HCT116 (cell line): ENCODE data around the gene C1orf21. TPM values are rescaled to one million over a fixed set of nuclear protein-coding genes. Genes with fewer than 3 reads are reported as not detected.

Experiments
- ATAC-seq: fragments of 200-7000 bp; cut with Tn5 transposase; 2 replicates; pipeline ENCODE4 v1.9.1; 2020; ENCODE audit warnings: mild to moderate bottlenecking, moderate library complexity
- BruUV-seq: library from RNA; stranded (reverse); fragments of 400-500 nt; replicated peaks from 2 replicates; lab custom pipeline; 2021; lab: Mats Ljungman, UMichigan
- CTCF ChIA-PET: fragments of 300-600 bp; sonication (Branson Sonifier 250); formaldehyde crosslinking; loops from one replicate; lab custom pipeline; 2021; ENCODE audit warnings: antibody characterized with exemption; lab: Charles Lee
- POLR2A ChIA-PET: fragments of 300-600, 350-600 bp; sonication (Branson Sonifier 250); formaldehyde crosslinking; loops from one replicate; lab custom pipeline; 2021; ENCODE audit warnings: antibody characterized with exemption; lab: Charles Lee
- RAD21 ChIA-PET, 2 experiments: fragments of 300-600 bp; sonication (Branson Sonifier 250); formaldehyde crosslinking; loops; one replicate each; lab custom pipeline; 2023; ENCODE audit warnings: low total read pairs in 2 of 2; ENCODE audit not compliant: uncharacterized antibody in 2 of 2, unreplicated experiment in 2 of 2, low non-redundant PET in 1 of 2; lab: Charles Lee
- DNase-seq: peaks from one replicate; pipeline ENCODE4 v3.0.0-alpha.2; 2010; ENCODE audit warnings: low read depth, low spot score
- H2AFZ ChIP-seq: fragments of 200-600 bp; shearing (Covaris generic), sonication (generic); 2 replicates; pipeline ENCODE4 v1.6.1; 2017; ENCODE audit warnings: low read depth, mixed run types, mixed read lengths, antibody characterized with exemption, low read length; ENCODE audit not compliant: poor library complexity, severe bottlenecking
- H3K27ac ChIP-seq: 2 replicates; pipeline ENCODE4 v1.5.1; 2012; ENCODE audit warnings: low read depth, low read length
- H3K27me3 ChIP-seq: fragments of 200-600 bp; sonication (generic); 2 replicates; pipeline ENCODE4 v1.6.1; 2016; ENCODE audit warnings: mixed run types, low read length, mixed read lengths; ENCODE audit not compliant: insufficient read depth
- H3K36me3 ChIP-seq, 2 experiments: fragments of 200-500 bp in 1 of 2; fragments of 200-600 bp in 1 of 2; sonication (Bioruptor generic) in 1 of 2; sonication (generic) in 1 of 2; 2 replicates each; pipeline versions ENCODE4 v1.5.1 to v1.6.1; 2014 to 2016; ENCODE audit warnings: low read length in 2 of 2, inconsistent platforms in 1 of 2, mixed read lengths in 1 of 2, mixed run types in 1 of 2; ENCODE audit not compliant: insufficient read depth in 2 of 2, control insufficient read depth in 1 of 2
- H3K4me1 ChIP-seq, 2 experiments: fragments of 200-600 bp in 1 of 2; sonication (generic) in 1 of 2; 2 replicates each; pipeline versions ENCODE4 v1.5.1 to v1.6.1; 2012 to 2017; ENCODE audit warnings: low read length in 2 of 2, inconsistent platforms in 1 of 2, mild to moderate bottlenecking in 1 of 2, mixed read lengths in 1 of 2, mixed run types in 1 of 2, moderate library complexity in 1 of 2; ENCODE audit not compliant: insufficient read depth in 2 of 2, control insufficient read depth in 1 of 2
- H3K4me2 ChIP-seq: fragments of 200-600 bp; sonication (generic); 2 replicates; pipeline ENCODE4 v1.6.1; 2017; ENCODE audit warnings: mixed run types, low read length, mixed read lengths
- H3K4me3 ChIP-seq, 2 experiments: fragments of 200-600 bp in 1 of 2; sonication (generic) in 1 of 2; replicated peaks in 1 of 2; 2 replicates each; pipeline ENCODE4 v1.5.1; 2011 to 2016; ENCODE audit warnings: low read length in 2 of 2, control low read depth in 1 of 2, low read depth in 1 of 2, mild to moderate bottlenecking in 1 of 2, mixed read lengths in 1 of 2, mixed run types in 1 of 2
- H3K79me2 ChIP-seq: fragments of 200-600 bp; sonication (generic); 2 replicates; pipeline ENCODE4 v1.6.1; 2017; ENCODE audit warnings: mild to moderate bottlenecking, mixed run types, low read length, moderate library complexity, mixed read lengths; ENCODE audit not compliant: insufficient read depth
- H3K9ac ChIP-seq: fragments of 200-600 bp; sonication (generic); 2 replicates; pipeline ENCODE4 v1.6.1; 2016; ENCODE audit warnings: low read length, mixed read lengths
- H3K9me2 ChIP-seq: fragments of 200-600 bp; sonication (generic), shearing (Covaris generic); 2 replicates; pipeline ENCODE4 v1.6.1; 2017; ENCODE audit warnings: mixed run types, mild to moderate bottlenecking, moderate library complexity; ENCODE audit not compliant: insufficient read depth
- H3K9me3 ChIP-seq, 2 experiments: fragments of 200-500 bp in 1 of 2; fragments of 200-600 bp in 1 of 2; sonication (Bioruptor generic) in 1 of 2; sonication (generic) in 1 of 2; 2 replicates each; pipeline ENCODE4 v1.6.1; 2014 to 2017; ENCODE audit warnings: low read length in 2 of 2, mixed read lengths in 2 of 2, inconsistent platforms in 1 of 2, low read depth in 1 of 2, mild to moderate bottlenecking in 1 of 2, mixed run types in 1 of 2, moderate library complexity in 1 of 2; ENCODE audit not compliant: control insufficient read depth in 1 of 2, insufficient read depth in 1 of 2
- H4K20me1 ChIP-seq: fragments of 200-600 bp; sonication (generic), shearing (Covaris generic); 2 replicates; pipeline ENCODE4 v1.6.1; 2017; ENCODE audit warnings: mixed run types, mild to moderate bottlenecking, moderate library complexity; ENCODE audit not compliant: insufficient read depth
- ATF3 ChIP-seq: IDR thresholded peaks from 2 replicates; pipeline ENCODE4 v1.6.1; 2012
- CEBPB ChIP-seq: IDR thresholded peaks from 2 replicates; pipeline ENCODE4 v1.6.1; 2012; ENCODE audit warnings: low read depth
- ELF1 ChIP-seq: IDR thresholded peaks from 2 replicates; pipeline ENCODE4 v1.6.1; 2012; ENCODE audit warnings: low read depth, borderline replicate concordance
- EZH2 ChIP-seq: fragments of 200-600 bp; sonication (generic); IDR thresholded peaks from 2 replicates; pipeline ENCODE4 v1.6.1; 2017; ENCODE audit warnings: antibody characterized with exemption, mixed run types
- EZH2phosphoT487 ChIP-seq: fragments of 200-600 bp; IDR thresholded peaks from 2 replicates; pipeline ENCODE4 v1.6.1; 2018; ENCODE audit warnings: antibody characterized with exemption, borderline replicate concordance
- FOSL1 ChIP-seq: IDR thresholded peaks from 2 replicates; pipeline ENCODE4 v1.6.1; 2012; ENCODE audit warnings: low read depth
- JUND ChIP-seq: IDR thresholded peaks from 2 replicates; pipeline ENCODE4 v1.6.1; 2012
- POLR2A ChIP-seq: IDR thresholded peaks from 2 replicates; pipeline ENCODE4 v1.7.0; 2011; ENCODE audit warnings: borderline replicate concordance; ENCODE audit not compliant: insufficient read depth, insufficient read length; ENCODE audit errors: extremely low read depth
- POLR2AphosphoS5 ChIP-seq: IDR thresholded peaks from 2 replicates; pipeline ENCODE4 v1.6.1; 2011; ENCODE audit warnings: mild to moderate bottlenecking, low read depth, low read length, moderate library complexity
- RAD21 ChIP-seq: IDR thresholded peaks from 2 replicates; pipeline ENCODE4 v1.6.1; 2012; ENCODE audit warnings: low read depth, mild to moderate bottlenecking
- SRF ChIP-seq: IDR thresholded peaks from 2 replicates; pipeline ENCODE4 v1.6.1; 2012; ENCODE audit warnings: low read depth
- TCF7L2 ChIP-seq: IDR thresholded peaks from 2 replicates; pipeline ENCODE4 v1.7.0; 2011; ENCODE audit warnings: borderline replicate concordance, inconsistent platforms; ENCODE audit not compliant: insufficient read depth, insufficient read length; ENCODE audit errors: extremely low read depth
- YY1 ChIP-seq: IDR thresholded peaks from 2 replicates; pipeline ENCODE4 v1.6.1; 2011; ENCODE audit warnings: low read length, low read depth, moderate library complexity, mild to moderate bottlenecking; ENCODE audit not compliant: insufficient replicate concordance; ENCODE audit errors: extremely low read depth
- ZFX ChIP-seq: fragments of 450-650 bp; IDR thresholded peaks from 2 replicates; pipeline ENCODE4 v1.6.1; 2017
- intact Hi-C: fragments of 100-400 bp; cut with micrococcal nuclease; formaldehyde crosslinking; loops from 2 replicates; pipeline ENCODE4 v1.10.0; 2022
- total RNA-seq: library from RNA; stranded (reverse); gene quantifications from one replicate; pipeline ENCODE4 v1.2.1, GENCODE V29; 2021; ENCODE audit not compliant: unreplicated experiment

The C1orf21 gene
- total RNA-seq, 1 experiment from 2014 or later: 8.9 TPM

GRCh38 chr1:184541537-184542152, 154.8 kb downstream of the C1orf21 start:
- Histone ChIP-seq H3K27ac (no peak overlapping the region), H3K27me3 (no peaks in the 10 kb centered on the region), H3K4me1 (no peaks in the 10 kb centered on the region), H3K9me3 (no peaks in the 10 kb centered on the region), H4K20me1 (no peaks in the 10 kb centered on the region), H3K36me3 (no peaks in the 10 kb centered on the region), H3K9ac (no peak overlapping the region), H3K4me2 (no peak overlapping the region), H3K9me2 (no peaks in the 10 kb centered on the region), H3K4me3 (no peak overlapping the region), H2AFZ (no peak overlapping the region), H3K79me2 (no peaks in the 10 kb centered on the region)
- POLR2A ChIA-PET: no interaction called here
- ATAC-seq: no peak
- intact Hi-C loops: no loop called here
- TF ChIP-seq SRF (no peak), JUND (no peak), POLR2AphosphoS5 (no peak), EZH2phosphoT487 (no peak), TCF7L2 (no peak), POLR2A (no peak), ZFX (no peak), FOSL1 (no peak), RAD21 (no peak)
- CTCF ChIA-PET: no interaction called here
- BruUV-seq: no TSS peak
- no peak for DNase-seq
- RAD21 ChIA-PET: no interaction called here

GRCh38 chr1:184542291-184542690, 155.5 kb downstream of the C1orf21 start:
- no peak overlapping the region for H2AFZ ChIP-seq
- TF ChIP-seq YY1 (no peak), ATF3 (no peak), EZH2 (no peak), CEBPB (no peak), ELF1 (no peak), POLR2A (no peak)
- TF ChIP-seq, all 23 proteins: peak for 0
- no peaks in the 10 kb centered on the region for H3K4me1 ChIP-seq
- H3K9me2 ChIP-seq: no peaks in the 10 kb centered on the region
- intact Hi-C loops: no loop called here
- H3K27ac ChIP-seq: no peak overlapping the region
- ChIA-PET RAD21 (no interaction called here), POLR2A (no interaction called here), CTCF (no interaction called here)
- DNase-seq (no peak), ATAC-seq (no peak)
- H3K9ac ChIP-seq: no peak overlapping the region
- H4K20me1 ChIP-seq: no peaks in the 10 kb centered on the region
- H3K27me3 ChIP-seq: no peaks in the 10 kb centered on the region
- no peak overlapping the region for H3K4me3 ChIP-seq
- no peaks in the 10 kb centered on the region for H3K36me3 ChIP-seq
- H3K9me3 ChIP-seq: no peaks in the 10 kb centered on the region
- BruUV-seq: no TSS peak
- no peaks in the 10 kb centered on the region for H3K79me2 ChIP-seq
- no peak overlapping the region for H3K4me2 ChIP-seq
